B cell (primary cell): ENCODE results near the gene CNGA3.

Source experiments
- EZH2 ChIP-seq: IDR thresholded peaks from 2 replicates; pipeline ENCODE4 v1.6.1; 2012; ENCODE audit warnings: borderline replicate concordance, low read depth, mild to moderate bottlenecking, moderate library complexity, low read length; ENCODE audit not compliant: insufficient read depth, poor library complexity, severe bottlenecking
- TF ChIP-seq, protein P1 (sequence below): fragments of 200-600 bp; IDR thresholded peaks from one replicate; pipeline ENCODE4 v1.8.0; 2022; ENCODE audit warnings: antibody characterized with exemption, mild to moderate bottlenecking

DNA sequence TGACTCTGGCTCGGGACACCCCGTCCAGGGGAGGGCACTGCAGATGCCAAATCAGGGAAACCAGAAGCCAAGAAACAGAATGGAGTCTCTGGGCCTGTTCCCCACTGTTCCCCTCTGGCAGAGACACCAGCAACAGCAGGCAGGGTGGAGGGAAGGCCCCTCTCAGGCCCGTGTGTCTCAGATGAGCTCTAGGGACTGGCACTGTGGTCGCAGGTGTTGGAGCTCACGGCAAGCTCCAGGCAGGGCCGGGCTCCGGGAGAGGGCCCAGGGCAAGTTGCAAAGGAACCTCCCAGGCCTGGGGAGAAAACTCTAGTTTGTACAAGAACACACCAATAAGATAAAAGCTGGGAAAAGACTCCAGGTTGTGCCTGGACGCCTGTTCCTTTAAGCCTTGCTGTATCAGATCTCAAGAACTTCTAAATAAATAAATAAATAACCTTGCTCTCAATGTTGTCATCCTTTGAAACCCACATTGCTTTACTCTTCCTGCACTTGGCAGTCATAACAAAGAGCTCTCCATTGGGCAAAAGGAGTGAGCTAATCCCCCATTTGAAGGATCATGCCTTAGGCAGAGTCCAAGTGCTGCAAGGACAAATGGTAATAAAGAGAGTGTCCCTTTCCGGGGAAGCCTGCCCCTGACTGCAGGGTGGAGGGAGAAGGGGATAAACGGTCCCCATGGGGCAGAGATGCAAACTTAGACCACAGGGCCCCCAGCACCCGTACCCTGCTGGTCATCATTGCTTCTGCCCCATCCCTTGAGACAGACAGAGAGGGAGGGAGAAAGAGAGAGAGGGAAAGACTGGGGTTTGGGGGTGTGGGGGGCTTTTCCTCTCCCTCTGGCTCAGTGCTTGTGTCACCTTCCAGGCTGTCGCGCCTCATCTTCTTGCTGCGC lies 33.3 kb downstream of the CNGA3 start:
- TF ChIP-seq, protein P1, sequence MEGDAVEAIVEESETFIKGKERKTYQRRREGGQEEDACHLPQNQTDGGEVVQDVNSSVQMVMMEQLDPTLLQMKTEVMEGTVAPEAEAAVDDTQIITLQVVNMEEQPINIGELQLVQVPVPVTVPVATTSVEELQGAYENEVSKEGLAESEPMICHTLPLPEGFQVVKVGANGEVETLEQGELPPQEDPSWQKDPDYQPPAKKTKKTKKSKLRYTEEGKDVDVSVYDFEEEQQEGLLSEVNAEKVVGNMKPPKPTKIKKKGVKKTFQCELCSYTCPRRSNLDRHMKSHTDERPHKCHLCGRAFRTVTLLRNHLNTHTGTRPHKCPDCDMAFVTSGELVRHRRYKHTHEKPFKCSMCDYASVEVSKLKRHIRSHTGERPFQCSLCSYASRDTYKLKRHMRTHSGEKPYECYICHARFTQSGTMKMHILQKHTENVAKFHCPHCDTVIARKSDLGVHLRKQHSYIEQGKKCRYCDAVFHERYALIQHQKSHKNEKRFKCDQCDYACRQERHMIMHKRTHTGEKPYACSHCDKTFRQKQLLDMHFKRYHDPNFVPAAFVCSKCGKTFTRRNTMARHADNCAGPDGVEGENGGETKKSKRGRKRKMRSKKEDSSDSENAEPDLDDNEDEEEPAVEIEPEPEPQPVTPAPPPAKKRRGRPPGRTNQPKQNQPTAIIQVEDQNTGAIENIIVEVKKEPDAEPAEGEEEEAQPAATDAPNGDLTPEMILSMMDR: no peak
- no peak for TF ChIP-seq EZH2
